HTERT RPE-1 (cell line): ENCODE measurements around the gene CTNND2.

Source experiments
- in situ Hi-C: fragments of 300-500 bp; cut with MboI; formaldehyde crosslinking; loops from 4 replicates; pipeline ENCODE4 v1.14.3; 2020; ENCODE audit warnings: low sequenced_read_pairs

The CTNND2 gene

GRCh38 chr5:11000515-11001353 lies 903.5 kb downstream of the CTNND2 start:
- in situ Hi-C loops, result no loop called here

GRCh38 chr5:10999714-11000113 lies 904.5 kb downstream of the CTNND2 start:
- in situ Hi-C loops, result no loop called here

- in situ Hi-C loops, result no loop called here
These were observed 908.4 kb downstream of the CTNND2 start for GRCh38 chr5:10995891-10996290.

- in situ Hi-C loops, result no loop called here
These were observed 909.9 kb downstream of the CTNND2 start for GRCh38 chr5:10994091-10994986.

- in situ Hi-C loops, result no loop called here
These were observed 913.6 kb downstream of the CTNND2 start for GRCh38 chr5:10990634-10991033.

GRCh38 chr5:10989577-10990263 lies 914.5 kb downstream of the CTNND2 start:
- in situ Hi-C loops, result no loop called here

GRCh38 chr5:10988622-10989021 lies 915.6 kb downstream of the CTNND2 start:
- in situ Hi-C loops, result no loop called here

GRCh38 chr5:10987925-10988504 lies 916.2 kb downstream of the CTNND2 start:
- in situ Hi-C loops, result no loop called here

- in situ Hi-C loops, result no loop called here
These were observed 916.8 kb downstream of the CTNND2 start for GRCh38 chr5:10987276-10987924.

GRCh38 chr5:10985721-10986110 lies 918.5 kb downstream of the CTNND2 start:
- in situ Hi-C loops, result no loop called here

GRCh38 chr5:10985091-10985720 lies 919.0 kb downstream of the CTNND2 start:
- in situ Hi-C loops, result no loop called here

GRCh38 chr5:10984021-10984715 lies 920.1 kb downstream of the CTNND2 start:
- in situ Hi-C loops, result no loop called here

GRCh38 chr5:10982626-10983025 lies 921.6 kb downstream of the CTNND2 start:
- in situ Hi-C loops, result no loop called here

- in situ Hi-C loops, result no loop called here
These were observed 922.3 kb downstream of the CTNND2 start for GRCh38 chr5:10981932-10982331.

GRCh38 chr5:10977011-10977410 lies 927.2 kb downstream of the CTNND2 start:
- in situ Hi-C loops, result no loop called here

- in situ Hi-C loops, result no loop called here
These were observed 928.3 kb downstream of the CTNND2 start for GRCh38 chr5:10975945-10976344.

- in situ Hi-C loops, result no loop called here
These were observed 929.4 kb downstream of the CTNND2 start for GRCh38 chr5:10974850-10975249.

GRCh38 chr5:10973316-10973715 lies 930.9 kb downstream of the CTNND2 start:
- in situ Hi-C loops, result no loop called here

GRCh38 chr5:10969684-10970180 lies 934.5 kb downstream of the CTNND2 start:
- in situ Hi-C loops, result no loop called here
